ENCODE data around the gene TNRC6C. TPM values are rescaled to one million over a fixed set of nuclear protein-coding genes. Genes with fewer than 3 reads are reported as not detected.

The TNRC6C gene
- total and polyA plus RNA-seq, 12 donors = 2.2 to 31.4 (median 24.2) TPM

GRCh38 chr17:78143214-78144146, 185.0 kb downstream of the TNRC6C start:
- peaks cover 16 to 68% (median 48%) of the 10 kb centered on the region in 9 donors for H3K4me1 ChIP-seq
- peak overlapping the region in 9 of 10 donors; percentile 60 to 88 (median 81) for H3K27ac ChIP-seq
- ATAC-seq (no peak), DNase-seq (no peak)
- H3K27me3 ChIP-seq = no peaks in the 10 kb centered on the region
- H3K9me3 ChIP-seq = no peaks in the 10 kb centered on the region
- H3K4me3 ChIP-seq = no peak overlapping the region
- intact Hi-C loops (cut with DNase I) = loop anchor here in 1 of 10 donors (5.0 kb wide), 1 partner anchor 34 kb away; no protein-coding TSS in a partner anchor
- 91 to 93% methylated on average over 21 of the region's 21 CpGs for WGBS, 2 donors
- H3K36me3 ChIP-seq = peaks cover 0 to 15% (median 0%) of the 10 kb centered on the region in 9 donors
- TF ChIP-seq CTCF (IDR thresholded peaks at IDR 0.05) = no peak

GRCh38 chr17:78144147-78144719, 185.7 kb downstream of the TNRC6C start:
- peak overlapping the region; percentile 19 to 88 (median 80) for H3K27ac ChIP-seq
- ATAC-seq = peak; percentile 56 to 89 (median 79)

GRCh38 chr17:78144736-78145641, 186.5 kb downstream of the TNRC6C start:
- Histone ChIP-seq H3K36me3 (peaks cover 0 to 15% (median 0%) of the 10 kb centered on the region in 9 donors), H3K4me3 (peak overlapping the region in 1 of 10 donors; percentile 12), H3K4me1 (peaks cover 16 to 57% (median 48%) of the 10 kb centered on the region in 9 donors), H3K27ac (peak overlapping the region; percentile 19 to 88 (median 80)), H3K9me3 (no peaks in the 10 kb centered on the region), H3K27me3 (no peaks in the 10 kb centered on the region)
- WGBS, 2 donors = 50 to 52% methylated on average over 18 of the region's 18 CpGs
- peak; percentile 24 to 74 (median 39) for ATAC-seq
- no peak for TF ChIP-seq CTCF (IDR thresholded peaks at IDR 0.05)
- DNase-seq = peak; percentile 57 to 64
- intact Hi-C loops (cut with DNase I) = loop anchor here in 1 of 10 donors (5.0 kb wide), 1 partner anchor 32 kb away; no protein-coding TSS in a partner anchor

More at GRCh38 chr17:78144147-78144719, 185.7 kb downstream of the TNRC6C start:
- peaks cover 0 to 15% (median 0%) of the 10 kb centered on the region in 9 donors for H3K36me3 ChIP-seq
- DNase-seq = peak; percentile 90
- H3K9me3 ChIP-seq = no peaks in the 10 kb centered on the region
- WGBS, 2 donors = 35 to 40% methylated on average over 11 of the region's 11 CpGs
- peaks cover 16 to 61% (median 48%) of the 10 kb centered on the region in 9 donors for H3K4me1 ChIP-seq
- H3K4me3 ChIP-seq = peak overlapping the region in 1 of 10 donors; percentile 12
- TF ChIP-seq CTCF (IDR thresholded peaks at IDR 0.05) = peak in 4 of 9 donors; percentile 9 to 37 (median 32)
- intact Hi-C loops (cut with DNase I) = loop anchor here in 1 of 10 donors (5.0 kb wide), 1 partner anchor 33 kb away; no protein-coding TSS in a partner anchor
- no peaks in the 10 kb centered on the region for H3K27me3 ChIP-seq

Data from heart right ventricle (tissue), 16 donors.